ENCODE data around the gene CACNA1B. TPM values are rescaled to one million over a fixed set of nuclear protein-coding genes. Genes with fewer than 3 reads are reported as not detected.

CACNA1B gene
- total RNA-seq, 1 donor from 2014 or later: 0.13 TPM

GRCh38 chr9:137912671-137913070 lies 35.1 kb downstream of the CACNA1B start:
- no peak for TF ChIP-seq CTCF (IDR thresholded peaks at IDR 0.05)
- no peak overlapping the region for H3K27ac Mint-ChIP-seq (ENCODE audit: unreplicated experiment)
- no peaks in the 10 kb centered on the region for H3K36me3 Mint-ChIP-seq (ENCODE audit: unreplicated experiment)
- H3K9me3 Mint-ChIP-seq (ENCODE audit: unreplicated experiment): peaks cover 4% of the 10 kb centered on the region
- DNase-seq (ENCODE audit: extremely low spot score, unreplicated experiment): no peak
- H3K27me3 Mint-ChIP-seq (ENCODE audit: unreplicated experiment): no peaks in the 10 kb centered on the region
- H3K4me1 Mint-ChIP-seq (ENCODE audit: unreplicated experiment): no peaks in the 10 kb centered on the region
- H3K4me3 Mint-ChIP-seq (ENCODE audit: unreplicated experiment): no peak overlapping the region

GRCh38 chr9:137913132-137913531 lies 35.5 kb downstream of the CACNA1B start:
- H3K4me3 Mint-ChIP-seq (ENCODE audit: unreplicated experiment): no peak overlapping the region
- peaks cover 4% of the 10 kb centered on the region for H3K9me3 Mint-ChIP-seq (ENCODE audit: unreplicated experiment)
- H3K27ac Mint-ChIP-seq (ENCODE audit: unreplicated experiment): no peak overlapping the region
- peak; percentile 65 for DNase-seq (ENCODE audit: extremely low spot score, unreplicated experiment)
- no peaks in the 10 kb centered on the region for H3K27me3 Mint-ChIP-seq (ENCODE audit: unreplicated experiment)
- no peak for TF ChIP-seq CTCF (IDR thresholded peaks at IDR 0.05)
- no peaks in the 10 kb centered on the region for H3K4me1 Mint-ChIP-seq (ENCODE audit: unreplicated experiment)
- no peaks in the 10 kb centered on the region for H3K36me3 Mint-ChIP-seq (ENCODE audit: unreplicated experiment)

GRCh38 chr9:137913771-137914767 lies 36.5 kb downstream of the CACNA1B start:
- H3K27ac Mint-ChIP-seq (ENCODE audit: unreplicated experiment): no peak overlapping the region
- H3K4me3 Mint-ChIP-seq (ENCODE audit: unreplicated experiment): no peak overlapping the region
- H3K9me3 Mint-ChIP-seq (ENCODE audit: unreplicated experiment): peaks cover 5% of the 10 kb centered on the region
- no peaks in the 10 kb centered on the region for H3K4me1 Mint-ChIP-seq (ENCODE audit: unreplicated experiment)
- no peak for TF ChIP-seq CTCF (IDR thresholded peaks at IDR 0.05)
- no peaks in the 10 kb centered on the region for H3K36me3 Mint-ChIP-seq (ENCODE audit: unreplicated experiment)
- DNase-seq (ENCODE audit: extremely low spot score, unreplicated experiment): peak; percentile 73
- H3K27me3 Mint-ChIP-seq (ENCODE audit: unreplicated experiment): no peaks in the 10 kb centered on the region

GRCh38 chr9:137916540-137916939 lies 39.0 kb downstream of the CACNA1B start:
- peak; percentile 70 for DNase-seq (ENCODE audit: extremely low spot score, unreplicated experiment)
- no peaks in the 10 kb centered on the region for H3K4me1 Mint-ChIP-seq (ENCODE audit: unreplicated experiment)
- no peaks in the 10 kb centered on the region for H3K27me3 Mint-ChIP-seq (ENCODE audit: unreplicated experiment)
- H3K27ac Mint-ChIP-seq (ENCODE audit: unreplicated experiment): no peak overlapping the region
- H3K36me3 Mint-ChIP-seq (ENCODE audit: unreplicated experiment): no peaks in the 10 kb centered on the region
- H3K9me3 Mint-ChIP-seq (ENCODE audit: unreplicated experiment): peaks cover 17% of the 10 kb centered on the region
- TF ChIP-seq CTCF (IDR thresholded peaks at IDR 0.05): no peak
- no peak overlapping the region for H3K4me3 Mint-ChIP-seq (ENCODE audit: unreplicated experiment)

GRCh38 chr9:137917116-137917515 lies 39.5 kb downstream of the CACNA1B start:
- DNase-seq (ENCODE audit: extremely low spot score, unreplicated experiment): peak; percentile 79
- Mint-ChIP-seq H3K4me3 (ENCODE audit: unreplicated experiment) (no peak overlapping the region), H3K27me3 (ENCODE audit: unreplicated experiment) (no peaks in the 10 kb centered on the region), H3K9me3 (ENCODE audit: unreplicated experiment) (peaks cover 17% of the 10 kb centered on the region), H3K27ac (ENCODE audit: unreplicated experiment) (no peak overlapping the region), H3K36me3 (ENCODE audit: unreplicated experiment) (no peaks in the 10 kb centered on the region), H3K4me1 (ENCODE audit: unreplicated experiment) (no peaks in the 10 kb centered on the region)
- no peak for TF ChIP-seq CTCF (IDR thresholded peaks at IDR 0.05)

All from osteocyte (in vitro differentiated cells).